MM.1S (cell line): Measurements from ENCODE around the gene C12orf56.

Experiments
- DNase-seq: peaks from one replicate; pipeline ENCODE4 v3.0.0-alpha.2; 2015
- H2AFZ ChIP-seq: fragments of 300-600 bp; sonication (generic); 2 replicates; pipeline ENCODE4 v1.6.0; 2016; ENCODE audit warnings: antibody characterized with exemption, low read length
- H3F3A ChIP-seq: fragments of 300-600 bp; sonication (generic); 2 replicates; pipeline ENCODE4 v1.6.1; 2016; ENCODE audit warnings: mild to moderate bottlenecking, antibody characterized with exemption, low read length, moderate library complexity, mixed read lengths; ENCODE audit not compliant: insufficient read depth
- H3K27ac ChIP-seq: fragments of 300-600 bp; sonication (generic); 2 replicates; pipeline ENCODE4 v1.5.1; 2016; ENCODE audit warnings: mild to moderate bottlenecking, low read length
- H3K27me3 ChIP-seq: fragments of 300-600 bp; sonication (generic); replicated peaks from 2 replicates; pipeline ENCODE4 v1.6.0; 2016; ENCODE audit warnings: low read length; ENCODE audit not compliant: insufficient read depth
- H3K36me3 ChIP-seq: fragments of 300-600 bp; sonication (generic); replicated peaks from 2 replicates; pipeline ENCODE4 v1.6.1; 2016; ENCODE audit warnings: mild to moderate bottlenecking, low read length, mixed read lengths; ENCODE audit not compliant: insufficient read depth
- H3K4me1 ChIP-seq: fragments of 300-600 bp; sonication (generic); 2 replicates; pipeline ENCODE4 v1.6.1; 2016; ENCODE audit warnings: low read length, mixed read lengths
- H3K4me2 ChIP-seq: fragments of 300-600 bp; sonication (generic); 2 replicates; pipeline ENCODE4 v1.6.0; 2016; ENCODE audit warnings: low read depth, low read length
- H3K4me3 ChIP-seq: fragments of 300-600 bp; sonication (generic); 2 replicates; pipeline ENCODE4 v1.5.1; 2016; ENCODE audit warnings: low read length, mixed read lengths
- H3K79me2 ChIP-seq: fragments of 300-600 bp; sonication (generic); 2 replicates; pipeline ENCODE4 v1.6.1; 2016; ENCODE audit warnings: mixed run types, low read length, mixed read lengths
- H3K9ac ChIP-seq: fragments of 300-600 bp; sonication (generic); 2 replicates; pipeline ENCODE4 v1.6.1; 2016; ENCODE audit warnings: low read length, mixed read lengths
- H3K9me2 ChIP-seq: fragments of 300-600 bp; sonication (generic); replicated peaks from 2 replicates; pipeline ENCODE4 v1.6.1; 2016; ENCODE audit warnings: mild to moderate bottlenecking, low read length, mixed read lengths; ENCODE audit not compliant: insufficient read depth
- H3K9me3 ChIP-seq: fragments of 300-600 bp; sonication (generic); replicated peaks from 2 replicates; pipeline ENCODE4 v1.6.1; 2016; ENCODE audit warnings: mild to moderate bottlenecking, low read length, mixed read lengths; ENCODE audit not compliant: insufficient read depth
- H4K20me1 ChIP-seq: fragments of 300-600 bp; sonication (generic); 2 replicates; pipeline ENCODE4 v1.6.1; 2016; ENCODE audit warnings: mild to moderate bottlenecking, low read length, moderate library complexity, mixed read lengths; ENCODE audit not compliant: insufficient read depth
- EZH2 ChIP-seq: fragments of 300-600 bp; sonication (generic); optimal IDR thresholded peaks from 2 replicates; pipeline ENCODE3; 2017; ENCODE audit warnings: low read depth, mild to moderate bottlenecking, antibody characterized with exemption, low read length, mixed read lengths
- EZH2phosphoT487 ChIP-seq: fragments of 300-600 bp; sonication (generic); IDR thresholded peaks from 2 replicates; pipeline ENCODE4 v1.6.1; 2018; ENCODE audit warnings: antibody characterized with exemption, low read length
- TF ChIP-seq, protein P1 (sequence below): fragments of 300-600 bp; sonication (generic); IDR thresholded peaks from 2 replicates; pipeline ENCODE4 v1.5.1; 2016; ENCODE audit warnings: antibody characterized with exemption, low read length, mixed read lengths

C12orf56 gene

DNA sequence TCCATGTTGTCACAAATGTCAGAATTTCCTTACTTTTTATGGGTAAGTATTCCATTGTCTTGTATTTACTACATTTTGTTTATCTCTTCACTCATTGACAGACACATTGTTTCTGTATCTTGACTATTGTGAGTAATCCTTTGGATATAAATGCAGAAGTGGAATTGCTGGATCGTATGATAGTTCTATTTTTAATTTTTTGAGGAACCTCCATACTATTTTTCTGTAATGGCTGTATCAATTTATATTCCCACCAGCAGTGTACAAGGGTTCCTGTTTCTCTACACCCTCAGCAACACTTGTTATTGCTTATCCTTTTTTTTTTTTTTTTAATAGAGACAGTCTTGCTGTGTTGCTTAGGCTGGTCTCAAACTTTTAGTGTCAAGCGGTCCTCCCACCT lies 164.9 kb downstream of the C12orf56 start:
- H4K20me1 ChIP-seq: no peaks in the 10 kb centered on the region
- peaks cover 6% of the 10 kb centered on the region; the same call in 1 of the 2 replicates for H3F3A ChIP-seq
- TF ChIP-seq EZH2: no peak
- TF ChIP-seq, protein P1, sequence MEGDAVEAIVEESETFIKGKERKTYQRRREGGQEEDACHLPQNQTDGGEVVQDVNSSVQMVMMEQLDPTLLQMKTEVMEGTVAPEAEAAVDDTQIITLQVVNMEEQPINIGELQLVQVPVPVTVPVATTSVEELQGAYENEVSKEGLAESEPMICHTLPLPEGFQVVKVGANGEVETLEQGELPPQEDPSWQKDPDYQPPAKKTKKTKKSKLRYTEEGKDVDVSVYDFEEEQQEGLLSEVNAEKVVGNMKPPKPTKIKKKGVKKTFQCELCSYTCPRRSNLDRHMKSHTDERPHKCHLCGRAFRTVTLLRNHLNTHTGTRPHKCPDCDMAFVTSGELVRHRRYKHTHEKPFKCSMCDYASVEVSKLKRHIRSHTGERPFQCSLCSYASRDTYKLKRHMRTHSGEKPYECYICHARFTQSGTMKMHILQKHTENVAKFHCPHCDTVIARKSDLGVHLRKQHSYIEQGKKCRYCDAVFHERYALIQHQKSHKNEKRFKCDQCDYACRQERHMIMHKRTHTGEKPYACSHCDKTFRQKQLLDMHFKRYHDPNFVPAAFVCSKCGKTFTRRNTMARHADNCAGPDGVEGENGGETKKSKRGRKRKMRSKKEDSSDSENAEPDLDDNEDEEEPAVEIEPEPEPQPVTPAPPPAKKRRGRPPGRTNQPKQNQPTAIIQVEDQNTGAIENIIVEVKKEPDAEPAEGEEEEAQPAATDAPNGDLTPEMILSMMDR: no peak
- TF ChIP-seq EZH2phosphoT487: no peak
- no peak overlapping the region for H3K4me2 ChIP-seq
- no peak overlapping the region for H2AFZ ChIP-seq
- no peaks in the 10 kb centered on the region for H3K9me2 ChIP-seq
- H3K27me3 ChIP-seq: no peaks in the 10 kb centered on the region
- H3K4me1 ChIP-seq: 0 out of 2 replicates have a peak, but pooled peaks cover 3% of the 10 kb centered on the region
- H3K27ac ChIP-seq: no peak overlapping the region
- H3K79me2 ChIP-seq: peaks cover 11% of the 10 kb centered on the region
- no peaks in the 10 kb centered on the region for H3K9me3 ChIP-seq
- H3K9ac ChIP-seq: no peak overlapping the region
- DNase-seq: no peak
- no peak overlapping the region for H3K4me3 ChIP-seq
- no peaks in the 10 kb centered on the region for H3K36me3 ChIP-seq

DNA sequence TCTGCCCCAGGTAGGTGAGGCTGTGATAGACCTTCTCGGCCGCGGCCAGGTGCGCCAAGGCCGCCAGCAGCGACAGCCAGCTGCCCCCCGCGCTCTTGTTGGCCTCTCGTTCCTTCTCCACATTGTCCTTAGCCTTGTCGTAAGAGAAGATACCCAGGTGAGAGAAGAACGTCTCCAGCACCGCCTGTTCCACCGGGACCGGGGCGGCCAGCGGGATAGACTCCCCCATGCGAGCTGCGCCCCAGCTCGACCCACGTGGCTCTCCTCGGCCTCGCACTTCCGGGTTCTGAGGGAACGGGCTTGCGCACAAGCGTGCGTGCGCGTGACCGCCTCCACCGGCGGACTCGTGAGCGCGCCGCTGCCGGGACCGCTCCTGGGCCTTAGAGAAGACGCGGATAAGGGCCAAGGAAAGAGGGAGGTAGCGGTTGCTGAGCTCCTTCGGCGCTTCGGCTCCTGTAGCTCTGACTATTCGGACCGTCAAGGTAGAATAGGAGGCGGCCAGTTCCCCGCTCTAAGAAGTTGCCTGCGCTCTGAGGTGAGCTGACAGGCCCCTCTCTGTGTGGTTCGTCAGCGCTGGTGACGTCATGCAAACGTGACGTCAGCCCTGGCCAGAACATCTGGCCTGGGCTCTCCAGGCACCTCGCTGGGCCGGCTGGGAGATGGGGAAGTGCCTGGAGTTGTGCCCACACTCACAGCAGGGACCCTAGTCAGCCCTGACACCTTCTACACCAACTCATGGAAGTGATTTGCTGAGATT lies 168.4 kb downstream of the C12orf56 start, which contains the start of gene KICS2:
Gene KICS2, minus strand, starts transcription at position 288 of the 757 bp plus-strand sequence. Its CDS starts 59 bp downstream, at position 229.
- H3K36me3 ChIP-seq: no peaks in the 10 kb centered on the region
- H3K4me1 ChIP-seq: peaks cover 7% of the 10 kb centered on the region
- H3F3A ChIP-seq: peaks cover 13% of the 10 kb centered on the region; the same call in 1 of the 2 replicates
- peak within 1 kb of the TSS; percentile 78 for H3K4me3 ChIP-seq
- H3K79me2 ChIP-seq: peaks cover 19% of the 10 kb centered on the region
- H3K27ac ChIP-seq: peak within 1 kb of the TSS; percentile 71
- peak within 1 kb of the TSS; percentile 90 for H3K4me2 ChIP-seq
- peak within 1 kb of the TSS; percentile 85 for H2AFZ ChIP-seq
- H3K27me3 ChIP-seq: no peaks in the 10 kb centered on the region
- TF ChIP-seq, protein P1: no peak
- TF ChIP-seq EZH2phosphoT487: no peak
- no peak for TF ChIP-seq EZH2
- no peaks in the 10 kb centered on the region for H3K9me2 ChIP-seq
- H3K9me3 ChIP-seq: no peaks in the 10 kb centered on the region
- no peaks in the 10 kb centered on the region for H4K20me1 ChIP-seq
- peak within 1 kb of the TSS; percentile 87 for H3K9ac ChIP-seq
- peak; percentile 95 for DNase-seq

DNA sequence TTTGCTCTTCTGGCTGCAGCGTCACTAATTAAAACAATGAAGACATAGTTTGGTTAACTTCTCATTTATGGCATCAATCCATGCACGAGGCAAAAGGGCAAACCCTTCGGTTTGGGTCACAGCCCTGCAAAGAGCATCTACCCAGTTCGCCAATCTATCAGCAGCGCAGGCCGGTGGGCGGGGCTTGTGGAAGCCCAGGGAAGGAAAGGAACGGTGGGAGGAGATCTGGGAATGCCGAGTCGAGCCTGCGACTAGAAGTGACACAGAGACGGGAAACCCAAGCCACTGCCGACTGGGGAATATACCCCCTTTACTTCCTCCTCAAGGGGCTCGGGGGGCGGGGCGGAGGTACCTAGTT lies 168.9 kb downstream of the C12orf56 start:
- peaks cover 7% of the 10 kb centered on the region for H3K4me1 ChIP-seq
- no peak for TF ChIP-seq EZH2
- TF ChIP-seq, protein P1: no peak
- no peak for TF ChIP-seq EZH2phosphoT487
- peak overlapping the region; percentile 85 for H2AFZ ChIP-seq
- H3K27me3 ChIP-seq: no peaks in the 10 kb centered on the region
- peak overlapping the region; percentile 90 for H3K4me2 ChIP-seq
- DNase-seq: peak; percentile 68
- peak overlapping the region; percentile 87 for H3K9ac ChIP-seq
- no peaks in the 10 kb centered on the region for H3K9me3 ChIP-seq
- peaks cover 19% of the 10 kb centered on the region for H3K79me2 ChIP-seq
- peak overlapping the region; percentile 78 for H3K4me3 ChIP-seq
- H3K9me2 ChIP-seq: no peaks in the 10 kb centered on the region
- no peaks in the 10 kb centered on the region for H3K36me3 ChIP-seq
- H3K27ac ChIP-seq: peak overlapping the region; percentile 71
- peaks cover 13% of the 10 kb centered on the region; the same call in 1 of the 2 replicates for H3F3A ChIP-seq
- no peaks in the 10 kb centered on the region for H4K20me1 ChIP-seq
